GM12891 (cell line): ENCODE data around the gene AK4.

ENCODE experiments used
- POLR2A ChIP-seq: IDR thresholded peaks from 2 replicates; pipeline ENCODE4 v1.6.1; 2011; ENCODE audit warnings: low read depth, low read length, control low read depth
- POLR2AphosphoS5 ChIP-seq: IDR thresholded peaks from 2 replicates; pipeline ENCODE4 v1.6.1; 2011; ENCODE audit warnings: low read depth, low read length, control low read depth

DNA sequence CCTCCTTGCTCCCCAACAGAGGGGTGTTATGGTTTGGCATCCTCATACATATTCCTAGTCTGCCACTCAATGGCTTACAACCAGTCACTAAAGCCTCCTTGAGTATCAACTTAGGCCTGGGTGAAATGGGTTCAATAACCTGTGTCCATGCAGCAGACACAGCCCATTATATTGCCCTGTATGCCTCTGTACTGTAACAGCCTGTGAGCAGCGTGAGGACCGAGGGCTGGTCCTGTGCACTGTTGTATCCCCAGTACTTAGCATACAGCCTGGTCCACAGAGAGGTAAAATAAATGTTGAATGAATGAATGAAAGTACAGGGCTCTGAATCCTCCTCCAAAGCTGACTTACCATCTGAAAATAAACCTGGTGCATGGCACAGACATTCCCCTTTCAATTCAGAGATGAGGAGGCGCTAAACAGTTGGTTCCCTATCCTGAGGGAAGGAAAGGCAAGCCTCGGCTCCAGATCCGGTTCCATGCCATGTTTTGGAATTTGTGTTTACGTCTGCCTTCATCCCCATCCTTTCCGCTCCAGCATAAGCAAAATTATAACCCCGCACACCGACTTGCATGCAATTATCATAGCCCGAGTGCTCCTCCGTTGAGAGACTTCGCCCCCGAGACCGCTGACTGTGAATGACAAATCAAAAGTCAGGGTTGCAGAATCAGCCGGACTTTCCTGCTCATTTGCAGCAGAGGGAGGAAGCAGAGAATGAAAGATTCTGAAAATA, 116.4 kb downstream of the AK4 start:
- TF ChIP-seq POLR2A (no peak), POLR2AphosphoS5 (no peak)
